Measurements from ENCODE around the gene HOXC12. TPM values are rescaled to one million over a fixed set of nuclear protein-coding genes. Genes with fewer than 3 reads are reported as not detected.

The HOXC12 gene, protein sequence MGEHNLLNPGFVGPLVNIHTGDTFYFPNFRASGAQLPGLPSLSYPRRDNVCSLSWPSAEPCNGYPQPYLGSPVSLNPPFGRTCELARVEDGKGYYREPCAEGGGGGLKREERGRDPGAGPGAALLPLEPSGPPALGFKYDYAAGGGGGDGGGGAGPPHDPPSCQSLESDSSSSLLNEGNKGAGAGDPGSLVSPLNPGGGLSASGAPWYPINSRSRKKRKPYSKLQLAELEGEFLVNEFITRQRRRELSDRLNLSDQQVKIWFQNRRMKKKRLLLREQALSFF
- not detected for total RNA-seq

- peaks cover 5% of the 10 kb centered on the region for H3K36me3 Mint-ChIP-seq
- H3K9me3 Mint-ChIP-seq = no peaks in the 10 kb centered on the region
Measured at GRCh38 chr12:53954694-53955035, at the start of gene HOXC12. HOXC12 (plus strand) TSS chr12:53954903; CDS start chr12:53954930, 27 bp downstream.

DNA sequence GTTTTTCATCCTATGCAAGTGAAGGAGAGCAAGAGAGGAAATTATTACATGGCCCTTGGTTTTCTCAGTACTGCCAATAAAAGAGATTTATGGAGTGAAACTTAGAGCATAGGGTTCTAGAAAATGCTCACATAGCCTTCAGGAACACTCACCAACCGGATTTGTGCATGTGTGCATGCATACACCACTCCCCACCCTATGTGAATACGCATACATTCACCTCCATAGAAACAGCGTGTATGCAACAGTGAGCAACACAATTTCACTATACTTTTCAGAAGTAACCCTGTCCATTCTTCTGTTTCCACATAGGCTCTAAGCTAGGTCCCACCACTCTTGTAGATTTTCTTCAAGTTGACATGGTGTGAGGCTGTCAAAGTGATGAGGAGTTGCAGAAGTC, 47.6 kb upstream of the HOXC12 start:
- Mint-ChIP-seq H3K36me3 (no peaks in the 10 kb centered on the region), H3K4me3 (no peak overlapping the region), H3K4me1 (ENCODE audit: low read depth in 2 of 2) (no peaks in the 10 kb centered on the region), H3K9me3 (no peaks in the 10 kb centered on the region), H3K27ac (no peak overlapping the region), H3K27me3 (peaks cover 20 to 31% of the 10 kb centered on the region in 2 donors)
- no peak for DNase-seq (ENCODE audit: low spot score)
- peak in 1 of 2 donors; percentile 24 for ATAC-seq

More at GRCh38 chr12:53954694-53955035, at the start of gene HOXC12:
- H3K4me1 Mint-ChIP-seq (ENCODE audit: low read depth in 2 of 2) = peaks cover 18 to 23% of the 10 kb centered on the region in 2 donors
- peak within 1 kb of the TSS; percentile 40 to 41 for H3K27ac Mint-ChIP-seq
- no peak for DNase-seq (ENCODE audit: low spot score)
- H3K4me3 Mint-ChIP-seq = no peak within 1 kb of the TSS
- ATAC-seq = no peak
- peaks cover 56 to 68% of the 10 kb centered on the region in 2 donors for H3K27me3 Mint-ChIP-seq

DNA sequence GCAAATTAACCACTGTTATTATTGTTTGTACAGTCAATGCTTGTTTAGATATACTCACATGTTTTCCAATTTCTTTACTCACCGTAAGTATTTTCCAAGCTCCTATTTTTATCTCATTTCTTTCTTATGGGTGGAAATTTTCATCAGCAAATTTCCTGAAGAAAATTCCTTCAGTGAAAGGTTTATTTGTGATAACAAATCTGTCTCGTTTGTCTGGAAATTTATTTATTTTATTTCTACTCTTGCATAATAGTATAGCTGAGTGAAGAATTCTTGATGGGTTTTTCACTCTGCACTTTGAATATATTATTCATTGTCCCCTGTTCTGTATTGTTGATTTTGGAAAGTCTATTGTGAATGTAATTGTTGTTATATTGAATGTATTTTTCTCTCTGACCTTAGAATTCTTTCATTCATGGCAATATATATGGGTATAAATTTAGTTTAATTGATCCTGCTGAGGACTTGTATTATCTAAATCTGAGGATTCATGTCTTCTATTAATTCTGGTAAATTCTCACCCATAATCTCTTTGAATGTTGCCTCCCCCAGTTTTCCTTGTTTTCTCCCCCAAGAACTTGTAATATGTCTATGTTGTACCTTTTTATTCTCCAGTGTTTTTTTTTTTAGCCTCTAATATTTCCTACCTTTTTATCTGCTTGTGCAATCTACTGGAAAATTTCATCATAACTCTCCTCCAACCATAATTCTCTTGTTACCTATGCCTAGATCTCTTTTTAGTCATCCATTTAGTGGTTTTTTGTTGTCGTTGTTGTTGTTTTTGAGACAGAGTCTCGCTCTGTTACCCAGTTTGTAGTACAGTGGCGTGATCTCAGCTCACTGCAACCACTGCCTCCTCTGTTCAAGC, 37.7 kb upstream of the HOXC12 start:
- Mint-ChIP-seq H3K27me3 (peaks cover 50 to 85% of the 10 kb centered on the region in 2 donors), H3K27ac (no peak overlapping the region), H3K4me3 (no peak overlapping the region), H3K9me3 (no peaks in the 10 kb centered on the region), H3K36me3 (no peaks in the 10 kb centered on the region), H3K4me1 (ENCODE audit: low read depth in 2 of 2) (no peaks in the 10 kb centered on the region)
- DNase-seq (ENCODE audit: low spot score) = no peak
- ATAC-seq = no peak

DNA sequence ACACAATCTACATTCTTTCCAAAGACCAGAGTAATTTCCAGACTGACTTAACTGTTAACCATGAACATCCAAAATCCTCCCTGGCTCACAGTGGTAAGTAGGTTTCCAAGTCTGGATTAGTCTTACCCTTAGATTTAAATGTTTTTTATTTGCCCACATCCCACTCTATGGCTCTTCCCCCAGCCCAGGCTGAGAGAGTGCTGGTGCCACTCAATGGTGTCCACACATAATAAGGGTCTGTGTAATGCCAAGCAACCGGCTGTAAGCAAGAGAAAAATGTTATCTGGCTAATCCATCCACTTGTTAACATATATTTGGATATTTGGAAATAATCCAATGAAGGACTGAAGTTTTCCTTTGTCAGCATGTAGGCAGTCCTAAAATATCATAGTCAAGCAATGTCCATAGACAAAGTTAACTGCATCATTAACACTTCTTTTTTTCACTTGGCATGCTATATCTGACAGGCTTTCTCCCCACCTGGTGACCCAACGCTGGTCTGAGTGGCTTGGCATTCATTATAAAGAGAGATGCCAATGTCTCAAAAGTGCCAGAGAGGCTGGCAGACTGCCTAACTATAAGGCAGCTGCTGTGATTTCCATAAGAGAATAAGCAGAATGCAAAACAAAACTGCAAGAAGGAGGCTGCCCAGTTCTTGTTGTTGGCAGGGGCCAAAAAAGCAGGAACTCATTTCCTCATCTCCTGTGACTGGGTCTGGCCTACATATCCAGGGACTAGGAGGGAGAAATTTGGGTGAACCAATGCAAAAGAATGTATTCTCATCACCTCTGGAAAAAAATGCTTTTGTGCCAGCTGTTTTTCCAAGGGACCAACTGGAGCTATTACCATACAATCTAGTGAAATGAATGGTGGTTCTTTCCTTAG, 29.9 kb upstream of the HOXC12 start:
- no peak overlapping the region for H3K4me3 Mint-ChIP-seq
- H3K4me1 Mint-ChIP-seq (ENCODE audit: low read depth in 2 of 2) = no peaks in the 10 kb centered on the region
- peaks cover 50 to 85% of the 10 kb centered on the region in 2 donors for H3K27me3 Mint-ChIP-seq
- DNase-seq (ENCODE audit: low spot score) (no peak), ATAC-seq (no peak)
- H3K9me3 Mint-ChIP-seq = no peaks in the 10 kb centered on the region
- no peaks in the 10 kb centered on the region for H3K36me3 Mint-ChIP-seq
- H3K27ac Mint-ChIP-seq = no peak overlapping the region

GRCh38 chr12:53927220-53928029, 27.3 kb upstream of the HOXC12 start:
- H3K27ac Mint-ChIP-seq = no peak overlapping the region
- H3K36me3 Mint-ChIP-seq = no peaks in the 10 kb centered on the region
- DNase-seq (ENCODE audit: low spot score) (no peak), ATAC-seq (no peak)
- no peaks in the 10 kb centered on the region for H3K4me1 Mint-ChIP-seq (ENCODE audit: low read depth in 2 of 2)
- no peak overlapping the region for H3K4me3 Mint-ChIP-seq
- H3K27me3 Mint-ChIP-seq = peaks cover 61 to 90% of the 10 kb centered on the region in 2 donors
- no peaks in the 10 kb centered on the region for H3K9me3 Mint-ChIP-seq

- DNase-seq (ENCODE audit: low spot score) = no peak
- ATAC-seq = no peak
- Mint-ChIP-seq H3K27ac (no peak overlapping the region), H3K36me3 (no peaks in the 10 kb centered on the region), H3K4me1 (ENCODE audit: low read depth in 2 of 2) (no peaks in the 10 kb centered on the region), H3K4me3 (no peak overlapping the region), H3K27me3 (peaks cover 64 to 91% of the 10 kb centered on the region in 2 donors), H3K9me3 (no peaks in the 10 kb centered on the region)
Measured at GRCh38 chr12:53928054-53928835, 26.5 kb upstream of the HOXC12 start.

DNA sequence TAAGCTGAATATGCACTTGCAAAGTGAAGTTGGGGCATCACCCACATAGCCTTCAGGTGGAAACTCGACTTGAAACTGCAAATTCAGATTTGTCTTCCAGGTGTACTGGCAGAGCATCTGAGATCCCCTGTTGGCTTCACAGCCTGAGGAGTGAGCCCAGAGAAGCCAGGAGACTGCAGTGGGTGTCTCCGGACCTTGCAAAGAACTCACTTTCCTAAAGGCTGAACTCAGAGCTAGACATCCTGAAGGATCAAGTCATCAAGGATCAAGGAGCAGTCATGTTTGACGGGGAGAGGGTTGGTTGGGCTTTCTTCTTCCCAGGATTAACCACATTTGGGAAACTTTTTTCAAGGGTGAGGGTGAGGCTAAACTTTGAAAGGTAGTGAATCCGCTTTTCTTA, 25.2 kb upstream of the HOXC12 start:
- DNase-seq (ENCODE audit: low spot score) (no peak), ATAC-seq (no peak)
- no peak overlapping the region for H3K27ac Mint-ChIP-seq
- no peaks in the 10 kb centered on the region for H3K36me3 Mint-ChIP-seq
- no peaks in the 10 kb centered on the region for H3K4me1 Mint-ChIP-seq (ENCODE audit: low read depth in 2 of 2)
- H3K4me3 Mint-ChIP-seq = no peak overlapping the region
- peaks cover 66 to 91% of the 10 kb centered on the region in 2 donors for H3K27me3 Mint-ChIP-seq
- no peaks in the 10 kb centered on the region for H3K9me3 Mint-ChIP-seq

DNA sequence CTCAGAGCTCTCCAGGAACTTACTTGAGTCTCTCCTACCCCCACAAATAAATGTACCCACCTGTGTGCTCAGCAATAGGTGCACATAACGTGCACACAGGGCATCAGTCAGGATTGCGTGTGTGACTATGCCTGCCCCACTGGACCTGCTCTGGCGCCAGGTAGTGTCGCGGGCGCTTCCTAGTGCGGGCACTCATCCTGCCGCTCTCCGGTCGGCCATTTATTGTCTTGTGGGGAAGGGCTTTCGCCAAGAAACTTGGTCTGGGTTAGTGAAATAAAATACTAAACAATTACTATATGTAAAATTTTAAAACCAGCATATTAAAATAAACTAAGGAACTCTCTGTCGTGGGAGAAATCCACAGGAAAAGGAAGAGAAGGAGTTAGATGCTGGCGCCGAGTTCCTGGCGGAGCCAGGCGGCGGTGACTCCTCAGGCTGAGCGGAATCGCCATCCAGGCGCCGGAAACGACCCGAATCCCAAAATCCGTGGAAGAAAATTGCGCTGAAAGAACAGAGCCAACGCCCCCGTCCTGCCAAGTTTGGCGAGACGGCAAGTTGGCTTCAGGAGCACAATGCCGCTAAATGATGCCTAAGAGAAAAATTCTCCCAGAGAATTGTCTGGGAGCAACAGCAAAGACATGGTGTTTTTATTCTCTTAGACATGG, 24.0 kb upstream of the HOXC12 start:
- Mint-ChIP-seq H3K9me3 (no peaks in the 10 kb centered on the region), H3K4me1 (ENCODE audit: low read depth in 2 of 2) (peaks cover 0 to 2% of the 10 kb centered on the region in 2 donors), H3K36me3 (no peaks in the 10 kb centered on the region), H3K4me3 (no peak overlapping the region), H3K27me3 (peaks cover 72 to 95% of the 10 kb centered on the region in 2 donors), H3K27ac (no peak overlapping the region)
- DNase-seq (ENCODE audit: low spot score) (no peak), ATAC-seq (no peak)

- DNase-seq (ENCODE audit: low spot score) (no peak), ATAC-seq (no peak)
- Mint-ChIP-seq H3K27me3 (peaks cover 72 to 95% of the 10 kb centered on the region in 2 donors), H3K4me3 (no peak overlapping the region), H3K4me1 (ENCODE audit: low read depth in 2 of 2) (peaks cover 0 to 3% of the 10 kb centered on the region in 2 donors), H3K27ac (no peak overlapping the region), H3K9me3 (no peaks in the 10 kb centered on the region), H3K36me3 (no peaks in the 10 kb centered on the region)
Measured at GRCh38 chr12:53931844-53932581, 22.7 kb upstream of the HOXC12 start.

DNA sequence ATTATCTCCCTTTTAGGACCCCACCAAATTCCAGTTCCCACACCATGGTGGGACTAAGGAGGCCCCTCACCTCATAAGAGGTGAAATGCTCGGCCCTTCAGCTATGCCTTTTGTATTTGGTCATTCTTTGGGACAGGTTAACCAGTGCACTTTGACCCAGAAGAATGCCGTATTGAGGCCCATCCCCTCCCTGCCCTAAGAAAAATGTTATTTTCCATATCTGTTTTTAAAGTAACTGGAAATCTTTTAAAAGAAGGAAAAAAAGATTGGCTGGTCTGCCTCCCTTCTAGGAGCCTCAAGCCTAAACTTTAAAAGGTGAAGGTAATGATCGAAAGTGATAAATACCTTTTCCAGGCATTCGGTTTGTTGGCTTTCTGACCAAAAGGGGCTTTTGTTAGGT, 21.8 kb upstream of the HOXC12 start:
- Mint-ChIP-seq H3K36me3 (no peaks in the 10 kb centered on the region), H3K4me3 (no peak overlapping the region), H3K9me3 (no peaks in the 10 kb centered on the region), H3K4me1 (ENCODE audit: low read depth in 2 of 2) (peaks cover 0 to 4% of the 10 kb centered on the region in 2 donors), H3K27me3 (peaks cover 77 to 99% of the 10 kb centered on the region in 2 donors), H3K27ac (no peak overlapping the region)
- no peak for ATAC-seq
- no peak for DNase-seq (ENCODE audit: low spot score)

- H3K4me1 Mint-ChIP-seq (ENCODE audit: low read depth in 2 of 2) = peaks cover 0 to 5% of the 10 kb centered on the region in 2 donors
- no peak for ATAC-seq
- peaks cover 68 to 86% of the 10 kb centered on the region in 2 donors for H3K27me3 Mint-ChIP-seq
- no peaks in the 10 kb centered on the region for H3K9me3 Mint-ChIP-seq
- no peak overlapping the region for H3K27ac Mint-ChIP-seq
- H3K36me3 Mint-ChIP-seq = no peaks in the 10 kb centered on the region
- DNase-seq (ENCODE audit: low spot score) = no peak
- H3K4me3 Mint-ChIP-seq = no peak overlapping the region
Measured at GRCh38 chr12:53935383-53936341, 19.0 kb upstream of the HOXC12 start.

All from natural killer cell treated with Interleukin-12 subunit alpha and Interleukin-12 subunit beta and Interleukin-15 and Interleukin-18, amount 100 ng/mL, for 72 hours (primary cell).